SK-N-SH treated with all-trans-retinoic acid at 6 μM for 48 hours (cell line): ENCODE results near the gene OPTN.
"Not testable (repeated sequence)": the region's sequence is repeated elsewhere in the genome, so short reads cannot be mapped to it uniquely, and the experiment has no call there.

ENCODE experiments used
- ATAC-seq: fragments of 200-7000 bp; cut with Tn5 transposase; 3 replicates; pipeline ENCODE4 v1.9.1; 2020; ENCODE audit warnings: mild to moderate bottlenecking, moderate library complexity
- ARNTL ChIP-seq: fragments of 450-650 bp; formaldehyde crosslinking; IDR thresholded peaks from 2 replicates; pipeline ENCODE4 v1.5.0; 2020; ENCODE audit warnings: low read depth, mild to moderate bottlenecking, moderate library complexity, borderline replicate concordance
- BACH2 ChIP-seq: fragments of 250-450 bp; sonication (Bioruptor Pico); IDR thresholded peaks from 2 replicates; pipeline ENCODE4 v1.9.0; 2021; ENCODE audit warnings: mild to moderate bottlenecking, borderline replicate concordance
- CSDC2 ChIP-seq: fragments of 250-450 bp; sonication (Bioruptor Pico); IDR thresholded peaks from 2 replicates; pipeline ENCODE4 v1.5.0; 2020; ENCODE audit warnings: mild to moderate bottlenecking, moderate library complexity
- CSRNP3 ChIP-seq: fragments of 250-450 bp; sonication (Bioruptor Pico); IDR thresholded peaks from 2 replicates; pipeline ENCODE4 v1.5.1; 2021; ENCODE audit warnings: mild to moderate bottlenecking, moderate library complexity
- ESRRG ChIP-seq: fragments of 250-450 bp; sonication (Bioruptor Pico); IDR thresholded peaks from 2 replicates; pipeline ENCODE4 v1.6.1; 2021; ENCODE audit warnings: mild to moderate bottlenecking
- GLIS3 ChIP-seq: fragments of 250-450 bp; sonication (Bioruptor Pico); IDR thresholded peaks from 2 replicates; pipeline ENCODE4 v1.5.0; 2020; ENCODE audit warnings: mild to moderate bottlenecking, moderate library complexity
- ISL1 ChIP-seq: fragments of 250-450 bp; sonication (Bioruptor Pico); IDR thresholded peaks from 2 replicates; pipeline ENCODE4 v2.1.2; 2022; ENCODE audit warnings: mild to moderate bottlenecking, moderate library complexity
- OSR1 ChIP-seq: fragments of 250-450 bp; sonication (Bioruptor Pico); IDR thresholded peaks from 2 replicates; pipeline ENCODE4 v1.8.0; 2022; ENCODE audit warnings: moderate library complexity, mild to moderate bottlenecking, inconsistent platforms
- PPARA ChIP-seq: fragments of 250-450 bp; sonication (Bioruptor Pico); IDR thresholded peaks from 2 replicates; pipeline ENCODE4 v1.5.0; 2020; ENCODE audit warnings: mild to moderate bottlenecking, borderline replicate concordance
- RARB ChIP-seq: fragments of 250-450 bp; sonication (Bioruptor Pico); IDR thresholded peaks from 2 replicates; pipeline ENCODE4 v1.8.0; 2021; ENCODE audit warnings: mild to moderate bottlenecking, moderate library complexity
- SNAI2 ChIP-seq: fragments of 250-450 bp; sonication (Bioruptor Pico); IDR thresholded peaks from 2 replicates; pipeline ENCODE4 v1.5.0; 2020; ENCODE audit warnings: mild to moderate bottlenecking, moderate library complexity
- TOX ChIP-seq: fragments of 250-450 bp; sonication (Bioruptor Pico); IDR thresholded peaks from 2 replicates; pipeline ENCODE4 v1.8.0; 2021; ENCODE audit warnings: mild to moderate bottlenecking, moderate library complexity, borderline replicate concordance
- TSHZ2 ChIP-seq: fragments of 250-450 bp; sonication (Bioruptor Pico); IDR thresholded peaks from 2 replicates; pipeline ENCODE4 v1.5.0; 2020; ENCODE audit warnings: mild to moderate bottlenecking, moderate library complexity
- ZC3H10 ChIP-seq: fragments of 250-450 bp; sonication (Bioruptor Pico); IDR thresholded peaks from 2 replicates; pipeline ENCODE4 v1.5.1; 2021; ENCODE audit warnings: mild to moderate bottlenecking, moderate library complexity
- ZFP3 ChIP-seq: fragments of 250-450 bp; sonication (Bioruptor Pico); IDR thresholded peaks from 2 replicates; pipeline ENCODE4 v1.5.0; 2020; ENCODE audit warnings: mild to moderate bottlenecking, moderate library complexity
- ZFP30 ChIP-seq: fragments of 450-650 bp; formaldehyde crosslinking; IDR thresholded peaks from 2 replicates; pipeline ENCODE4 v1.5.0; 2022; ENCODE audit warnings: mild to moderate bottlenecking, moderate library complexity
- ZNF565 ChIP-seq: fragments of 450-650 bp; formaldehyde crosslinking; conservative IDR thresholded peaks from 2 replicates; pipeline ENCODE4 v1.5.0; 2020; ENCODE audit warnings: low read depth, mild to moderate bottlenecking, moderate library complexity
- ZNF70 ChIP-seq: fragments of 450-650 bp; formaldehyde crosslinking; IDR thresholded peaks from 2 replicates; pipeline ENCODE4 v1.5.0; 2020; ENCODE audit warnings: mild to moderate bottlenecking, moderate library complexity
- ZNF8 ChIP-seq: fragments of 450-650 bp; formaldehyde crosslinking; IDR thresholded peaks from 2 replicates; pipeline ENCODE4 v1.5.0; 2020; ENCODE audit warnings: mild to moderate bottlenecking, moderate library complexity
- TF ChIP-seq, protein P1 (sequence below): fragments of 250-450 bp; sonication (Bioruptor Pico); IDR thresholded peaks from 2 replicates; pipeline ENCODE4 v1.8.0; 2021; ENCODE audit warnings: low read depth, mild to moderate bottlenecking, moderate library complexity, borderline replicate concordance
- TF ChIP-seq, protein P2 (sequence below): fragments of 250-450 bp; sonication (Bioruptor Pico); IDR thresholded peaks from 2 replicates; pipeline ENCODE4 v1.5.1; 2020; ENCODE audit warnings: low read depth, mild to moderate bottlenecking, moderate library complexity

Gene OPTN

GRCh38 chr10:13147161-13147560 is 47.2 kb downstream of the OPTN start:
- no peak for TF ChIP-seq TSHZ2
- no peak for TF ChIP-seq ISL1 (CRISPR knock-in tag)
- no peak for TF ChIP-seq ZNF8 (CRISPR knock-in tag)
- no peak for TF ChIP-seq CSDC2
- no peak for TF ChIP-seq PPARA
- TF ChIP-seq SNAI2 (CRISPR knock-in tag): no peak
- TF ChIP-seq RARB (CRISPR knock-in tag): no peak
- TF ChIP-seq BACH2 (CRISPR knock-in tag): no peak
- no peak for TF ChIP-seq OSR1
- no peak for TF ChIP-seq CSRNP3 (CRISPR knock-in tag)
- TF ChIP-seq, protein P1, sequence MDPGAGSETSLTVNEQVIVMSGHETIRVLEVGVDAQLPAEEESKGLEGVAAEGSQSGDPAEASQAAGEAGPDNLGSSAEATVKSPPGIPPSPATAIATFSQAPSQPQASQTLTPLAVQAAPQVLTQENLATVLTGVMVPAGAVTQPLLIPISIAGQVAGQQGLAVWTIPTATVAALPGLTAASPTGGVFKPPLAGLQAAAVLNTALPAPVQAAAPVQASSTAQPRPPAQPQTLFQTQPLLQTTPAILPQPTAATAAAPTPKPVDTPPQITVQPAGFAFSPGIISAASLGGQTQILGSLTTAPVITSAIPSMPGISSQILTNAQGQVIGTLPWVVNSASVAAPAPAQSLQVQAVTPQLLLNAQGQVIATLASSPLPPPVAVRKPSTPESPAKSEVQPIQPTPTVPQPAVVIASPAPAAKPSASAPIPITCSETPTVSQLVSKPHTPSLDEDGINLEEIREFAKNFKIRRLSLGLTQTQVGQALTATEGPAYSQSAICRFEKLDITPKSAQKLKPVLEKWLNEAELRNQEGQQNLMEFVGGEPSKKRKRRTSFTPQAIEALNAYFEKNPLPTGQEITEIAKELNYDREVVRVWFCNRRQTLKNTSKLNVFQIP: no peak
- no peak for TF ChIP-seq ZNF565
- TF ChIP-seq GLIS3 (CRISPR knock-in tag): no peak
- no peak for TF ChIP-seq ZFP30
- TF ChIP-seq, protein P2, sequence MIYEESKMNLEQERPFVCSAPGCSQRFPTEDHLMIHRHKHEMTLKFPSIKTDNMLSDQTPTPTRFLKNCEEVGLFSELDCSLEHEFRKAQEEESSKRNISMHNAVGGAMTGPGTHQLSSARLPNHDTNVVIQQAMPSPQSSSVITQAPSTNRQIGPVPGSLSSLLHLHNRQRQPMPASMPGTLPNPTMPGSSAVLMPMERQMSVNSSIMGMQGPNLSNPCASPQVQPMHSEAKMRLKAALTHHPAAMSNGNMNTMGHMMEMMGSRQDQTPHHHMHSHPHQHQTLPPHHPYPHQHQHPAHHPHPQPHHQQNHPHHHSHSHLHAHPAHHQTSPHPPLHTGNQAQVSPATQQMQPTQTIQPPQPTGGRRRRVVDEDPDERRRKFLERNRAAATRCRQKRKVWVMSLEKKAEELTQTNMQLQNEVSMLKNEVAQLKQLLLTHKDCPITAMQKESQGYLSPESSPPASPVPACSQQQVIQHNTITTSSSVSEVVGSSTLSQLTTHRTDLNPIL (CRISPR knock-in tag): no peak
- no peak for TF ChIP-seq ESRRG (CRISPR knock-in tag)
- no peak for TF ChIP-seq ARNTL (CRISPR knock-in tag)
- no peak for TF ChIP-seq ZNF70 (CRISPR knock-in tag)
- no peak for TF ChIP-seq ZFP3
- no peak for TF ChIP-seq ZC3H10 (CRISPR knock-in tag)
- ATAC-seq: no peak

DNA sequence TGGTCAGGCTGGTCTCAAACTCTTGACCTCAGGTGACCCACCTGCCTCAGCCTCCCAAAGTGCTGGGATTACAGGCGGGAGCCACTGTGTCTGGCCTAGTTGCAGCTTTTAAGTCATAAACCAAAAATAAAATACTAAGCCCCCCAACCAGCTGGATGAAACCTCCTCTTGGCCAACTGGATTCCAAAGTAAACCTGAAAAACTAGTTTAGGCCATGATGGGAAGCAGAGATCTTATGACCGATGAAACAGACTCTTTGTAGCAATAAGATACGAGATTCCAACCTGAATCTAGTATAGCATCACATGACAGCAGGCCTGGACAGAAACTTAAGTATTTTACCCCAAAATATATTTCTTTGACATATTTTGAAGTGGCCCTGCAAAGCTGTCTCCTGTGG is 52.3 kb downstream of the OPTN start:
- ATAC-seq: no peak
- TF ChIP-seq CSDC2: no peak
- no peak for TF ChIP-seq ZNF8 (CRISPR knock-in tag)
- no peak for TF ChIP-seq RARB (CRISPR knock-in tag)
- TF ChIP-seq BACH2 (CRISPR knock-in tag): no peak
- no peak for TF ChIP-seq ZNF565
- TF ChIP-seq, protein P1: no peak
- TF ChIP-seq ZFP30: no peak
- TF ChIP-seq SNAI2 (CRISPR knock-in tag): no peak
- no peak for TF ChIP-seq TOX (CRISPR knock-in tag)
- TF ChIP-seq TSHZ2: no peak
- no peak for TF ChIP-seq ZFP3
- no peak for TF ChIP-seq OSR1
- TF ChIP-seq PPARA: no peak
- TF ChIP-seq GLIS3 (CRISPR knock-in tag): no peak
- no peak for TF ChIP-seq ZNF70 (CRISPR knock-in tag)
- TF ChIP-seq, protein P2 (CRISPR knock-in tag): no peak
- no peak for TF ChIP-seq ESRRG (CRISPR knock-in tag)
- TF ChIP-seq ZC3H10 (CRISPR knock-in tag): no peak
- TF ChIP-seq ISL1 (CRISPR knock-in tag): no peak
- no peak for TF ChIP-seq ARNTL (CRISPR knock-in tag)

- ATAC-seq: not testable (repeated sequence)
Measured at GRCh38 chr10:13155860-13156259, 55.9 kb downstream of the OPTN start.
